ENCODE data around the gene PLSCR4. TPM values are rescaled to one million over a fixed set of nuclear protein-coding genes. Genes with fewer than 3 reads are reported as not detected.

PLSCR4 gene
- polyA plus RNA-seq, 1 of the 3 experiments (the other 2 are of a cell fraction): 0.05 TPM

- Histone ChIP-seq H3K36me3 (replicated peaks in 1 of 2; ENCODE audit: control insufficient read depth in 1 of 2, insufficient read depth in 2 of 2, low read length in 1 of 2) (no peaks in the 10 kb centered on the region), H2AFZ (ENCODE audit: low read depth) (no peak overlapping the region), H3K9me3 (no peaks in the 10 kb centered on the region), H3K27ac (ENCODE audit: low read depth in 2 of 2, low read length in 1 of 2) (no peak overlapping the region), H4K20me1 (ENCODE audit: insufficient read depth) (no peaks in the 10 kb centered on the region), H3K4me3 (ENCODE audit: low read depth in 2 of 2, low read length in 1 of 2) (no peak overlapping the region), H3K27me3 (ENCODE audit: insufficient read depth) (peaks cover 15% of the 10 kb centered on the region; the same call in 1 of the 2 replicates), H3K4me1 (ENCODE audit: control insufficient read depth in 1 of 2, insufficient read depth in 2 of 2, low read depth in 1 of 2, low read length in 1 of 2) (no peaks in the 10 kb centered on the region), H3F3A (replicated peaks; ENCODE audit: insufficient read depth) (no peaks in the 10 kb centered on the region), H3K79me2 (ENCODE audit: insufficient read depth) (no peaks in the 10 kb centered on the region), H3K9ac (no peak overlapping the region), H3K4me2 (no peak overlapping the region), H3K9me2 (no peaks in the 10 kb centered on the region; the same call in 1 of the 2 replicates)
- TF ChIP-seq CHD2 (IDR thresholded peaks at IDR 0.05; ENCODE audit: low read length, partially characterized antibody): no peak
- TF ChIP-seq RXRA (IDR thresholded peaks at IDR 0.05; ENCODE audit: borderline replicate concordance, low read depth): no peak
- TF ChIP-seq SIN3A (IDR thresholded peaks at IDR 0.05; ENCODE audit: borderline replicate concordance, low read depth, low read length): no peak
- TF ChIP-seq TEAD4 (IDR thresholded peaks at IDR 0.05; ENCODE audit: borderline replicate concordance, insufficient read depth): no peak
- TF ChIP-seq GATA2 (CRISPR knock-in tag; IDR thresholded peaks at IDR 0.05): no peak
- TF ChIP-seq CTCF (IDR thresholded peaks at IDR 0.05): no peak
- TF ChIP-seq REST (IDR thresholded peaks at IDR 0.05; ENCODE audit: low read depth, low read length): no peak
- TF ChIP-seq FOXM1 (IDR thresholded peaks at IDR 0.05; ENCODE audit: low read depth): no peak
- TF ChIP-seq ELF1 (IDR thresholded peaks at IDR 0.05): no peak
- no peak for TF ChIP-seq YY1 (IDR thresholded peaks at IDR 0.05; ENCODE audit: low read depth)
- no peak for TF ChIP-seq POLR2AphosphoS5 (IDR thresholded peaks at IDR 0.05; ENCODE audit: low read depth, low read length)
- no peak for TF ChIP-seq NFIC (IDR thresholded peaks at IDR 0.05; ENCODE audit: borderline replicate concordance)
- TF ChIP-seq SMC3 (IDR thresholded peaks at IDR 0.05; ENCODE audit: low read depth, low read length): no peak
- TF ChIP-seq GABPA (IDR thresholded peaks at IDR 0.05; ENCODE audit: low read depth): no peak
- TF ChIP-seq, protein P1, sequence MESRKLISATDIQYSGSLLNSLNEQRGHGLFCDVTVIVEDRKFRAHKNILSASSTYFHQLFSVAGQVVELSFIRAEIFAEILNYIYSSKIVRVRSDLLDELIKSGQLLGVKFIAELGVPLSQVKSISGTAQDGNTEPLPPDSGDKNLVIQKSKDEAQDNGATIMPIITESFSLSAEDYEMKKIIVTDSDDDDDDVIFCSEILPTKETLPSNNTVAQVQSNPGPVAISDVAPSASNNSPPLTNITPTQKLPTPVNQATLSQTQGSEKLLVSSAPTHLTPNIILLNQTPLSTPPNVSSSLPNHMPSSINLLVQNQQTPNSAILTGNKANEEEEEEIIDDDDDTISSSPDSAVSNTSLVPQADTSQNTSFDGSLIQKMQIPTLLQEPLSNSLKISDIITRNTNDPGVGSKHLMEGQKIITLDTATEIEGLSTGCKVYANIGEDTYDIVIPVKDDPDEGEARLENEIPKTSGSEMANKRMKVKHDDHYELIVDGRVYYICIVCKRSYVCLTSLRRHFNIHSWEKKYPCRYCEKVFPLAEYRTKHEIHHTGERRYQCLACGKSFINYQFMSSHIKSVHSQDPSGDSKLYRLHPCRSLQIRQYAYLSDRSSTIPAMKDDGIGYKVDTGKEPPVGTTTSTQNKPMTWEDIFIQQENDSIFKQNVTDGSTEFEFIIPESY (IDR thresholded peaks at IDR 0.05; ENCODE audit: borderline replicate concordance, low read depth): no peak
- TF ChIP-seq MEF2A (IDR thresholded peaks at IDR 0.05; ENCODE audit: borderline replicate concordance, low read depth): no peak
- no peak for TF ChIP-seq USF1 (IDR thresholded peaks at IDR 0.05; ENCODE audit: borderline replicate concordance, low read depth)
- no peak for DNase-seq
- WGBS (ENCODE audit: low lambda C conversion rate): 19% methylated on average over 1 of the region's 1 CpG
- CTCF ChIA-PET: no interaction called here
- POLR2A ChIA-PET: no interaction called here
These were observed 102.4 kb downstream of the PLSCR4 start for GRCh38 chr3:146148468-146148931.
